ENCODE data around the gene FIGNL2. TPM values are rescaled to one million over a fixed set of nuclear protein-coding genes. Genes with fewer than 3 reads are reported as not detected.

The FIGNL2 gene
- total RNA-seq, 4 donors from 2014 or later: 1.7 to 2.7 TPM; not detected in 2

GRCh38 chr12:51820526-51821439, 27.7 kb downstream of the FIGNL2 start:
- TF ChIP-seq POLR2A (IDR thresholded peaks at IDR 0.05) (peak in 1 of 2 donors; percentile 66), CTCF (IDR thresholded peaks at IDR 0.05) (peak in 3 of 4 experiments; percentile 34 to 60 (median 42))
- H3K4me3 ChIP-seq: peak overlapping the region; percentile 29 to 47
- peak; percentile 39 to 67 for DNase-seq
- no peaks in the 10 kb centered on the region for H3K36me3 ChIP-seq
- peak overlapping the region; percentile 21 to 68 for H3K27ac ChIP-seq
- no peaks in the 10 kb centered on the region for H3K4me1 ChIP-seq
- no peaks in the 10 kb centered on the region for H3K9me3 ChIP-seq
- H3K27me3 ChIP-seq: no peaks in the 10 kb centered on the region
- intact Hi-C loops (cut with DNase I; ENCODE audit: low total_unique reads): no loop called here

GRCh38 chr12:51819736-51820525, 28.6 kb downstream of the FIGNL2 start:
- Histone ChIP-seq H3K4me1 (no peaks in the 10 kb centered on the region), H3K4me3 (peak overlapping the region in 1 of 2 donors; percentile 31), H3K27ac (peak overlapping the region; percentile 0 to 49), H3K36me3 (no peaks in the 10 kb centered on the region), H3K9me3 (no peaks in the 10 kb centered on the region), H3K27me3 (no peaks in the 10 kb centered on the region)
- peak; percentile 26 to 31 for DNase-seq
- intact Hi-C loops (cut with DNase I; ENCODE audit: low total_unique reads): no loop called here
- TF ChIP-seq POLR2A (IDR thresholded peaks at IDR 0.05): no peak
- TF ChIP-seq CTCF (IDR thresholded peaks at IDR 0.05): no peak

- Histone ChIP-seq H3K9me3 (no peaks in the 10 kb centered on the region), H3K27ac (no peak overlapping the region), H3K4me1 (no peaks in the 10 kb centered on the region), H3K4me3 (no peak overlapping the region), H3K36me3 (no peaks in the 10 kb centered on the region), H3K27me3 (no peaks in the 10 kb centered on the region)
- TF ChIP-seq POLR2A (IDR thresholded peaks at IDR 0.05) (no peak), CTCF (IDR thresholded peaks at IDR 0.05) (no peak)
- intact Hi-C loops (cut with DNase I; ENCODE audit: low total_unique reads): no loop called here
- peak; percentile 29 to 31 for DNase-seq
These were observed 29.8 kb downstream of the FIGNL2 start for GRCh38 chr12:51818566-51819300.

GRCh38 chr12:51818086-51818485, 30.4 kb downstream of the FIGNL2 start:
- H3K4me3 ChIP-seq: no peak overlapping the region
- no peak for TF ChIP-seq POLR2A (IDR thresholded peaks at IDR 0.05)
- no peak for TF ChIP-seq CTCF (IDR thresholded peaks at IDR 0.05)
- H3K9me3 ChIP-seq: no peaks in the 10 kb centered on the region
- H3K36me3 ChIP-seq: no peaks in the 10 kb centered on the region
- no peaks in the 10 kb centered on the region for H3K27me3 ChIP-seq
- no peaks in the 10 kb centered on the region for H3K4me1 ChIP-seq
- H3K27ac ChIP-seq: no peak overlapping the region
- intact Hi-C loops (cut with DNase I; ENCODE audit: low total_unique reads): no loop called here
- DNase-seq: no peak

All from uterus (tissue), 4 donors.